H1 (cell line): ENCODE data around the gene CIC. TPM values are rescaled to one million over a fixed set of nuclear protein-coding genes. Genes with fewer than 3 reads are reported as not detected.
A peak's percentile ranks its signal among the peaks of the same experiment; 100 is the strongest.

Experiments used
- CHD7 ChIP-seq: fragments of 300-600 bp; sonication (generic); IDR thresholded peaks from 2 replicates; pipeline ENCODE4 v1.7.1; 2012; ENCODE audit warnings: low read length, moderate library complexity, mild to moderate bottlenecking, inconsistent platforms; ENCODE audit not compliant: insufficient replicate concordance
- EGR1 ChIP-seq: IDR thresholded peaks from 2 replicates; pipeline ENCODE4 v1.6.1; 2011; ENCODE audit warnings: low read depth, low read length, borderline replicate concordance
- JUN ChIP-seq: IDR thresholded peaks from 2 replicates; pipeline ENCODE4 v1.6.1; 2011; ENCODE audit warnings: low read depth, mild to moderate bottlenecking, improper control_type of control experiment, low read length
- MAFK ChIP-seq: IDR thresholded peaks from 2 replicates; pipeline ENCODE4 v1.6.1; 2012; ENCODE audit warnings: low read depth, mild to moderate bottlenecking, improper control_type of control experiment, low read length
- NRF1 ChIP-seq: IDR thresholded peaks from 2 replicates; pipeline ENCODE4 v1.6.1; 2011; ENCODE audit warnings: mild to moderate bottlenecking, low read depth, low read length, improper control_type of control experiment
- RXRA ChIP-seq: IDR thresholded peaks from 2 replicates; pipeline ENCODE4 v1.6.1; 2011; ENCODE audit warnings: low read depth, mild to moderate bottlenecking, low read length, moderate library complexity; ENCODE audit not compliant: insufficient read depth
- polyA plus RNA-seq, 7 experiments: library from polyadenylated mRNA; depleted of rRNA in 3 of 7; stranded (reverse) in 5 of 7; unstranded in 2 of 7; fragments of >200 nt in 5 of 7; fragments of 200-250 nt in 2 of 7; gene quantifications; 1 replicate in 5 of 7; 2 replicates in 1 of 7; 4 replicates in 1 of 7; pipeline versions ENCODE4 v1.2.1 to v1.2.3, GENCODE V29; 2011 to 2013; ENCODE audit warnings: missing spikeins in 2 of 7, mixed read lengths in 2 of 7
- total RNA-seq: library from RNA; stranded (reverse); fragmentation: NEBNext Ultra II Directional; extraction: Animal tissue kit (Norgen Biotek cat#: 25700); gene quantifications from 2 replicates; pipeline ENCODE4 v1.2.1, GENCODE V29; 2021

The CIC gene
- total and polyA plus RNA-seq, 2 of the 8 experiments (the other 6 are each of a cell fraction or from before 2014, with no cell fraction given), result 13.2 to 43.6 TPM

- TF ChIP-seq CHD7 (no peak), NRF1 (no peak), MAFK (peak; percentile 69; the same call in 1 of the 2 replicates), EGR1 (no peak), JUN (no peak), RXRA (no peak)
- TF ChIP-seq, all 59 proteins: peak for 1
These were observed 17.4 kb downstream of the CIC start (continued) for GRCh38 chr19:42286349-42287016.
